ENCODE results near the gene TMEM108. TPM values are rescaled to one million over a fixed set of nuclear protein-coding genes. Genes with fewer than 3 reads are reported as not detected.

The TMEM108 gene
- total and polyA plus RNA-seq, 3 donors from 2014 or later, result 13.9 to 44.3 (median 16.1) TPM

DNA sequence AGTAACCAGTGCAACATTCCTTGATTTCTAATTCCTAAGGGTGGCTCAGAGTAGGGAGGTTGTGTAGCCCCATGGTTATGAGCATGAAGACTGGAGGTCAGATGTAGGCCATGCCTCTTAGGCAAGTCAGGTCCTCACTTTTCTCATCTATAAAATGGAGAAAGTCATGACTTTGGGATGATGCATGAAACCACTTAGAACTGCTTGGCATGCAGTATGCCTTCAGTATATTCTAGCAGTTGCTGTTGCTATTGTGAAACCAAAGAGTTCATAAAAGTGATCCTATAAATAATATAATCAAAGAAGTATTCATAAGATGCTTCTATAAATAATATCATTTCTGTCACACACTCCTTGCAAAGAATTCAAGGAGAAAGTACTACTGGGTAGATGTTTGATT is 65.5 kb downstream of the TMEM108 start:
- Histone ChIP-seq H3K9me3 (no peaks in the 10 kb centered on the region), H3K4me1 (no peaks in the 10 kb centered on the region), H3K36me3 (ENCODE audit: low read depth, missing control alignments) (no peaks in the 10 kb centered on the region), H3K27ac (no peak overlapping the region), H3K27me3 (no peaks in the 10 kb centered on the region), H3K4me3 (no peak overlapping the region)
- TF ChIP-seq, protein P1, sequence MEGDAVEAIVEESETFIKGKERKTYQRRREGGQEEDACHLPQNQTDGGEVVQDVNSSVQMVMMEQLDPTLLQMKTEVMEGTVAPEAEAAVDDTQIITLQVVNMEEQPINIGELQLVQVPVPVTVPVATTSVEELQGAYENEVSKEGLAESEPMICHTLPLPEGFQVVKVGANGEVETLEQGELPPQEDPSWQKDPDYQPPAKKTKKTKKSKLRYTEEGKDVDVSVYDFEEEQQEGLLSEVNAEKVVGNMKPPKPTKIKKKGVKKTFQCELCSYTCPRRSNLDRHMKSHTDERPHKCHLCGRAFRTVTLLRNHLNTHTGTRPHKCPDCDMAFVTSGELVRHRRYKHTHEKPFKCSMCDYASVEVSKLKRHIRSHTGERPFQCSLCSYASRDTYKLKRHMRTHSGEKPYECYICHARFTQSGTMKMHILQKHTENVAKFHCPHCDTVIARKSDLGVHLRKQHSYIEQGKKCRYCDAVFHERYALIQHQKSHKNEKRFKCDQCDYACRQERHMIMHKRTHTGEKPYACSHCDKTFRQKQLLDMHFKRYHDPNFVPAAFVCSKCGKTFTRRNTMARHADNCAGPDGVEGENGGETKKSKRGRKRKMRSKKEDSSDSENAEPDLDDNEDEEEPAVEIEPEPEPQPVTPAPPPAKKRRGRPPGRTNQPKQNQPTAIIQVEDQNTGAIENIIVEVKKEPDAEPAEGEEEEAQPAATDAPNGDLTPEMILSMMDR (IDR thresholded peaks at IDR 0.05), result no peak
- no peak for TF ChIP-seq POLR2A (IDR thresholded peaks at IDR 0.05)
- no peak for DNase-seq
- intact Hi-C loops (cut with DNase I; ENCODE audit: low total_unique reads), result no loop called here

DNA sequence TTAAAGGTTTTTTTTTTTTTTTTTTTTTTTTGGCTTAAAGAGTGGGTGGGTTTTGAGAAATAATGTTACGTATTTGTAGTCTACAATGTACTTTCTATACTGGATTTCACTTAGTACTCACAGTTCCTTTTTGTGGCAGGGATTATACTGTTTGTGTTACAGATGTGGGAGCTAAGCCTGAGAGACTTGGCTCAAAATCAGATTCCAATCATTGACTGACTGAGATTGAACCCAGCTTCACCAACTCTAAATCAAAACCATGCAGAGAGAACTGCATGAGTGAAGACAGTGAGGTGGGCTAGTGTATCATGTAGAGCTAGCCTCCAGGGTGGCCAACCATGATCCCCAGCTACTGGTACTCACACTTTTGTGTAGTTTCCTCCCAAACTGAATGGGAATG is 68.0 kb downstream of the TMEM108 start:
- TF ChIP-seq, protein P1 (IDR thresholded peaks at IDR 0.05), result no peak
- no peak for TF ChIP-seq POLR2A (IDR thresholded peaks at IDR 0.05)
- H3K4me3 ChIP-seq, result no peak overlapping the region
- intact Hi-C loops (cut with DNase I; ENCODE audit: low total_unique reads), result no loop called here
- WGBS, 2 donors, result 40 to 67% methylated on average over 1 of the region's 1 CpG
- no peaks in the 10 kb centered on the region for H3K9me3 ChIP-seq
- no peak for DNase-seq
- no peaks in the 10 kb centered on the region for H3K36me3 ChIP-seq (ENCODE audit: low read depth, missing control alignments)
- no peaks in the 10 kb centered on the region for H3K27me3 ChIP-seq
- no peaks in the 10 kb centered on the region for H3K4me1 ChIP-seq
- no peak overlapping the region for H3K27ac ChIP-seq

DNA sequence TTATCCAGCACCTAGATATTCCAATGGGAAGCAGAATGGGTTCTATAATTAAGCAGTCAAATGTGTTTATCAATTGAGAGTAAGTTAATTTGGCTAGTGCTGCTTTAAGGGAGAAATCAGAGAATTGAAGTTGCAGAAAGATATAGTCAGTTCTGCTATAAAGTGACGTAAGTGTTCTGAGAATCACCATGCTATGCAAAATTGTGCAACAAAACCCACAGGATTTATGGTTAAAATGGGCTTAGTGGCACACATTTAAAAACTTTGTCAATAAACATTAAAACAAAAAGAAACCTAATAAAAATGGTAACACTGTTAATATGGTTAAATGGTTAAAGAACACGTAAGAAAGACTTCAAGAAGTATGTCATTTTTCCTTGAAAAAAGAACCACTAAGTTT is 74.5 kb downstream of the TMEM108 start:
- no peak for DNase-seq
- Histone ChIP-seq H3K27me3 (no peaks in the 10 kb centered on the region), H3K27ac (no peak overlapping the region), H3K4me1 (no peaks in the 10 kb centered on the region), H3K9me3 (no peaks in the 10 kb centered on the region), H3K4me3 (no peak overlapping the region), H3K36me3 (ENCODE audit: low read depth, missing control alignments) (no peaks in the 10 kb centered on the region)
- 77 to 84% methylated on average over 2 of the region's 2 CpGs for WGBS, 2 donors
- no peak for TF ChIP-seq POLR2A (IDR thresholded peaks at IDR 0.05)
- TF ChIP-seq, protein P1 (IDR thresholded peaks at IDR 0.05), result no peak
- intact Hi-C loops (cut with DNase I; ENCODE audit: low total_unique reads), result no loop called here

DNA sequence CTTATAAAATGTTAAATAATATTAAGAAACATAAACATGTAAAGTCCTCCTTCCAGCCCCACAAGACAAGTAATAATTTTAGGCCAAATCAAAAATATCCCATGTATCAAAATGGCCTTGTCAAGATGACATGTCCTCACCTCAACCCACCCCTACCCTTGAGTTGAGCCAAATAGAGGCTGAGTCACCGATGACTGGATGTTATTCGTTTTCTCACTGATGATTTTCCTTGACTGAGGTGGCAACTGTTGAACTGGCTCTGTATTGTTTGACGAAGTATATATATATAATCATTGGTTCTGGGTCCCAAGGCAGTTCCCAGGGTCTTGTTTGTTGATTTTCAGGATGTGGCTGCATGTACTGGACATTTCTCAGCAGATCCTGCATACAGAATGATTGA is 75.3 kb downstream of the TMEM108 start:
- WGBS, 2 donors, result 92 to 93% methylated on average over 3 of the region's 3 CpGs
- TF ChIP-seq, protein P1 (IDR thresholded peaks at IDR 0.05), result no peak
- TF ChIP-seq POLR2A (IDR thresholded peaks at IDR 0.05), result no peak
- intact Hi-C loops (cut with DNase I; ENCODE audit: low total_unique reads), result no loop called here
- Histone ChIP-seq H3K27ac (no peak overlapping the region), H3K4me3 (no peak overlapping the region), H3K9me3 (no peaks in the 10 kb centered on the region), H3K27me3 (no peaks in the 10 kb centered on the region), H3K36me3 (ENCODE audit: low read depth, missing control alignments) (no peaks in the 10 kb centered on the region), H3K4me1 (no peaks in the 10 kb centered on the region)
- no peak for DNase-seq

DNA sequence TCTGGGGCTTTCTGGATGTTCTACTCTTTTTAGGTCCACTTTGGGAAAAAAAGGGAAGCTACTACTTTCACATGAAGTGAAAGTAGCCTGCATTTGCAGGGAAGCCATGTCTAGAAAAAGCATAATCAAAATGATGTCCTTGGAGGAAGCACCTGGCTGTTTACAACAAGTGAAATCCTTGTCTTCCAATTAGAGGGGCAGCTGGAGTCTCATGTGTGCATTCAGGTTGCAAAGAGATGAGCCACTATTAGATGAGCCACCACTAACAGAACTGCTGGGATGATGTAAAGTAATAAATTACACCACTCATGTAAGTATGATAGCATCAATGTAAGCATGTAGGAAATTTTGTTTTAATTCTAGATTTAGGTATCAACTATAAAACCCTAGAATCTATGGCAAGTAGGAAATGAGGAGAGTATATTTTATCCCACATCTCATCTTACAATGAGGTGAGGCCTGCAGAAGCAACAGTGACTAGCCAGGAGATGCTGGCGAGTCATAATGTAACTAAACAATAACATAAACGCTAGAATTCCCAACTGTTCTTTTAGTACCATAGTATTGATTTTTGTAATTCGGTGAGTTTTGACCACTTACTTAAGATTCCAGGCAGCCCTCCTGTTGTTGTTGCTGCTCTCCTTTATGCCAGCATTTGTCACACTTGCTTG is 75.9 kb downstream of the TMEM108 start:
- no peak overlapping the region for H3K27ac ChIP-seq
- no peaks in the 10 kb centered on the region for H3K27me3 ChIP-seq
- no peaks in the 10 kb centered on the region for H3K9me3 ChIP-seq
- DNase-seq, result no peak
- no peaks in the 10 kb centered on the region for H3K36me3 ChIP-seq (ENCODE audit: low read depth, missing control alignments)
- intact Hi-C loops (cut with DNase I; ENCODE audit: low total_unique reads), result no loop called here
- H3K4me1 ChIP-seq, result no peaks in the 10 kb centered on the region
- no peak overlapping the region for H3K4me3 ChIP-seq
- TF ChIP-seq, protein P1 (IDR thresholded peaks at IDR 0.05), result no peak
- no peak for TF ChIP-seq POLR2A (IDR thresholded peaks at IDR 0.05)
- 91 to 93% methylated on average over 3 of the region's 3 CpGs for WGBS, 2 donors
